Trophoblast cell (in vitro differentiated cells and primary cell): ENCODE results near the gene LRP1.

Experiments
- DNase-seq, 2 donors: peaks; one replicate each; pipeline ENCODE4 v3.0.0-alpha.2; 2016
- H2AFZ ChIP-seq: 2 replicates; pipeline ENCODE4 v1.6.1; 2013; ENCODE audit warnings: low read length, moderate library complexity, mild to moderate bottlenecking; ENCODE audit not compliant: insufficient read depth, poor library complexity
- H2AK5ac ChIP-seq: 2 replicates; pipeline ENCODE4 v1.6.1; 2013; ENCODE audit warnings: mild to moderate bottlenecking, low read length
- H2BK120ac ChIP-seq: 2 replicates; pipeline ENCODE4 v1.6.1; 2013; ENCODE audit warnings: low read length, mild to moderate bottlenecking, moderate library complexity; ENCODE audit not compliant: insufficient read depth, poor library complexity
- H2BK12ac ChIP-seq: 2 replicates; pipeline ENCODE4 v1.6.1; 2013; ENCODE audit warnings: mild to moderate bottlenecking, low read length, moderate library complexity
- H2BK5ac ChIP-seq: 2 replicates; pipeline ENCODE4 v1.6.1; 2013; ENCODE audit warnings: low read length, low read depth, moderate library complexity, mild to moderate bottlenecking; ENCODE audit not compliant: poor library complexity
- H3K14ac ChIP-seq: 2 replicates; pipeline ENCODE4 v1.6.1; 2013; ENCODE audit warnings: mild to moderate bottlenecking, low read length
- H3K18ac ChIP-seq: 2 replicates; pipeline ENCODE4 v1.6.1; 2013; ENCODE audit warnings: mild to moderate bottlenecking, low read length
- H3K23ac ChIP-seq: 2 replicates; pipeline ENCODE4 v1.6.1; 2013; ENCODE audit warnings: low read length
- H3K27ac ChIP-seq: 2 replicates; pipeline ENCODE4 v1.5.1; 2013; ENCODE audit warnings: low read depth, mild to moderate bottlenecking, inconsistent platforms, low read length, moderate library complexity
- H3K27me3 ChIP-seq: 2 replicates; pipeline ENCODE4 v1.6.1; 2013; ENCODE audit warnings: inconsistent platforms, mild to moderate bottlenecking, low read length, moderate library complexity; ENCODE audit not compliant: insufficient read depth
- H3K36me3 ChIP-seq, 2 experiments: 1 replicate in 1 of 2; 2 replicates in 1 of 2; pipeline ENCODE4 v1.6.1; 2013; ENCODE audit warnings: low read length in 2 of 2, mild to moderate bottlenecking in 2 of 2, moderate library complexity in 1 of 2; ENCODE audit not compliant: insufficient read depth in 2 of 2, control insufficient read depth in 1 of 2
- H3K4ac ChIP-seq: 2 replicates; pipeline ENCODE4 v1.6.1; 2013; ENCODE audit warnings: low read depth, mild to moderate bottlenecking, low read length, moderate library complexity
- H3K4me1 ChIP-seq, 2 experiments: 1 replicate in 1 of 2; 2 replicates in 1 of 2; pipeline ENCODE4 v1.6.1; 2013; ENCODE audit warnings: low read length in 2 of 2, mild to moderate bottlenecking in 2 of 2, moderate library complexity in 1 of 2; ENCODE audit not compliant: insufficient read depth in 2 of 2, control insufficient read depth in 1 of 2
- H3K4me2 ChIP-seq: 2 replicates; pipeline ENCODE4 v1.6.1; 2013; ENCODE audit warnings: inconsistent platforms, mild to moderate bottlenecking, low read length, moderate library complexity
- H3K4me3 ChIP-seq: 2 replicates; pipeline ENCODE4 v1.5.1; 2013; ENCODE audit warnings: mild to moderate bottlenecking, low read depth, low read length, inconsistent platforms
- H3K79me1 ChIP-seq: one replicate; pipeline ENCODE4 v1.6.1; 2013; ENCODE audit warnings: low read length
- H3K79me2 ChIP-seq: 2 replicates; pipeline ENCODE4 v1.6.1; 2013; ENCODE audit warnings: low read length, mild to moderate bottlenecking; ENCODE audit not compliant: control insufficient read depth, insufficient read depth, poor library complexity
- H3K9ac ChIP-seq: 2 replicates; pipeline ENCODE4 v1.6.1; 2013; ENCODE audit warnings: mild to moderate bottlenecking, low read length
- H3K9me3 ChIP-seq: 2 replicates; pipeline ENCODE4 v1.6.1; 2013; ENCODE audit warnings: low read depth, mild to moderate bottlenecking, control low read depth, inconsistent platforms, low read length; ENCODE audit not compliant: insufficient read depth
- H4K12ac ChIP-seq: 2 replicates; pipeline ENCODE4 v1.6.1; 2013; ENCODE audit warnings: low read depth, mild to moderate bottlenecking, low read length, moderate library complexity
- H4K8ac ChIP-seq: 2 replicates; pipeline ENCODE4 v1.6.1; 2013; ENCODE audit warnings: low read depth, mild to moderate bottlenecking, low read length, moderate library complexity
- H4K91ac ChIP-seq: one replicate; pipeline ENCODE4 v1.6.1; 2013; ENCODE audit warnings: low read depth, mild to moderate bottlenecking, low read length, moderate library complexity
- WGBS: extraction: QIAGEN DNeasy Blood & Tissue Kit; methylation state at CpG from one replicate; pipeline ENCODE4 v1.1.7; 2013; ENCODE audit warnings: missing lambda C conversion rate; ENCODE audit not compliant: insufficient read length, insufficient coverage; ENCODE audit errors: extremely low coverage; 5-methylcytosine and 5-hydroxymethylcytosine counted together

Gene LRP1

DNA sequence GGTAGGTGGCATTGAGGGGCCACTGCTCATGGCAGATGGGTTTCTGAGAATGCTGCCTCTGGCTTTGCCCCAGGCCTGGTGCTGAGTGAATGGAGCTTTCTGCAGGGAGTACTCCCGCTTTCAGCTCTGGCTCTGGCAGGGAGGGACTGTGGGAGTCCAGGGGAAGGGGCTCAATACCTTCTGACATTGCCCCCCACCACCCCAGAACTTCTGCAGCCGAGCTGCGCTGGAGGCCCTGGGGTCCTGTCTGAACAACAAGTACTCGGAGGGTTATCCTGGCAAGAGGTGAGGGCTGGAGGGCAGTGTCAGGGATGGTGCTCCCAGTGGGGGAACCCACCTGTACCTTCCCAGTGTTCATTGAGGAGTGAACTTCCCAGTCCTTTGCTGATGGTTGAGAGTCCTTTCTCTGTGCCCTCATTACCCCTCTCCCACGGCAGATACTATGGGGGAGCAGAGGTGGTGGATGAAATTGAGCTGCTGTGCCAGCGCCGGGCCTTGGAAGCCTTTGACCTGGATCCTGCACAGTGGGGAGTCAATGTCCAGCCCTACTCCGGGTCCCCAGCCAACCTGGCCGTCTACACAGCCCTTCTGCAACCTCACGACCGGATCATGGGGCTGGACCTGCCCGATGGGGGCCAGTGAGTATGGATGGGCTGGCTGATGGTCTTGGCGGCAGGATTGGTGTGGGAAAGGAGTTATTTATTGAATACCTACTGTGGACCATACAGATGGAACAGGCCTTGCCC, 103.2 kb downstream of the LRP1 start:
- no peak overlapping the region for H3K18ac ChIP-seq
- peaks cover 9% of the 10 kb centered on the region for H3K9me3 ChIP-seq
- H4K8ac ChIP-seq = no peak overlapping the region
- peaks cover 11% of the 10 kb centered on the region for H3K79me1 ChIP-seq
- H3K4me1 ChIP-seq = peaks cover 11 to 12% of the 10 kb centered on the region in 2 experiments
- H3K4me3 ChIP-seq = no peak overlapping the region
- H3K27me3 ChIP-seq = peaks cover 19% of the 10 kb centered on the region
- no peak overlapping the region for H3K23ac ChIP-seq
- no peak overlapping the region for H2BK5ac ChIP-seq
- H4K12ac ChIP-seq = no peak overlapping the region
- no peak overlapping the region for H2BK12ac ChIP-seq
- no peak overlapping the region for H3K4me2 ChIP-seq
- H4K91ac ChIP-seq = no peak overlapping the region
- H3K27ac ChIP-seq = no peak overlapping the region
- peaks cover 12% of the 10 kb centered on the region for H3K79me2 ChIP-seq
- H2AK5ac ChIP-seq = no peak overlapping the region
- no peak for DNase-seq
- H3K4ac ChIP-seq = no peak overlapping the region
- H2BK120ac ChIP-seq = no peak overlapping the region
- no peak overlapping the region for H2AFZ ChIP-seq
- no peak overlapping the region for H3K9ac ChIP-seq
- WGBS = no CpG with 5 or more reads among the region's 13 CpGs
- peaks cover 36 to 38% of the 10 kb centered on the region in 2 experiments for H3K36me3 ChIP-seq
- no peak overlapping the region for H3K14ac ChIP-seq

DNA sequence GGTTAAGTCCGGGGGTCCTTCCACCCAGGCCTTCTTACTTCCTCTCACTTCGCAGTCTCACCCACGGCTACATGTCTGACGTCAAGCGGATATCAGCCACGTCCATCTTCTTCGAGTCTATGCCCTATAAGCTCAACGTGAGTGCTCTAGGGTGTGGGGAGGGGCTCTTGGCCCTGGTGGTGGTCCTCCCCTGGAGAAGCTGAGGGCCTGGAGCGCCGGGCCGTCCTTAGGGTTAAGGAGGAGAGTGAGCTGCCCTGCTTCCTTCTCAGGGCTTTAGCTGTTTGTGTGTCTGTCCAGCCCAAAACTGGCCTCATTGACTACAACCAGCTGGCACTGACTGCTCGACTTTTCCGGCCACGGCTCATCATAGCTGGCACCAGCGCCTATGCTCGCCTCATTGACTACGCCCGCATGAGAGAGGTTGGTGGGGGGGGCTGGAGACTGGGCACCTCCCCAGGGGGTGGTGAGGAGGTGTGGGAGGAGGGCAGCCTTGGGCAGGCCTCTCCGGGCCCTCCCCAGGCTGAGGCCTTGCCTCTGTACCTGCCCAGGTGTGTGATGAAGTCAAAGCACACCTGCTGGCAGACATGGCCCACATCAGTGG, 104.0 kb downstream of the LRP1 start:
- no peak overlapping the region for H2AK5ac ChIP-seq

DNA sequence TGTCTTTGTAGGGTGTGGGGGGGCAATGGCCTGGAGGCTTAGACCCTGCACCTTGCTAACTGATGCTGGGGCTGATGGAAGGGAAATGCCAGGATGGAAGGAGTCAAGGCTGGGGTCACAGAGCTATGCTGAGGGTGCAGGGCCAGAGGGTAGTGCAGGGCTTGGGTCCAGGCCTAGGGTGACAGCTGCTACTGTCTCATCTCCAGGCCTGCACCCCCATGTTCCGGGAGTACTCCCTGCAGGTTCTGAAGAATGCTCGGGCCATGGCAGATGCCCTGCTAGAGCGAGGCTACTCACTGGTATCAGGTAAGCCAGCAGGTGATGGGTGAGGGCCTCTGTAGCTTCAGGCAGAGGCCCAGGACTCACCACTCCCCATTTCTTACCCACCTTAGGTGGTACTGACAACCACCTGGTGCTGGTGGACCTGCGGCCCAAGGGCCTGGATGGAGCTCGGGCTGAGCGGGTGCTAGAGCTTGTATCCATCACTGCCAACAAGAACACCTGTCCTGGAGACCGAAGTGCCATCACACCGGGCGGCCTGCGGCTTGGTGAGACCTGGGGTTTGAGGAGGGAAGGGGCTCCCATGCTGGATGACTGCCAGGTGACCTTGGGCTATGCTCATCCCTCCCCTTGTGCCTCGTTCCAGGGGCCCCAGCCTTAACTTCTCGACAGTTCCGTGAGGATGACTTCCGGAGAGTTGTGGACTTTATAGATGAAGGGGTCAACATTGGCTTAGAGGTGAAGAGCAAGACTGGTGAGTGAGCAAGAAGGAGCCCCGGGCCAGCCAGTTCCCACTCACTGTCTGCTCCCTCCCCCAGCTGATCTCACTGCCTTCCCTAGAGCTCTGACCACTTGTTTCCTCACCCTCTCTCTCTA, 105.3 kb downstream of the LRP1 start:
- H2AFZ ChIP-seq = no peak overlapping the region
- H2BK120ac ChIP-seq = no peak overlapping the region
- H2BK12ac ChIP-seq = no peak overlapping the region
- H3K4me3 ChIP-seq = no peak overlapping the region
- no peak overlapping the region for H4K12ac ChIP-seq
- H3K4me1 ChIP-seq = peaks cover 9 to 17% of the 10 kb centered on the region in 2 experiments
- no peak overlapping the region for H4K8ac ChIP-seq
- no peak overlapping the region for H3K14ac ChIP-seq
- peaks cover 13% of the 10 kb centered on the region for H3K79me2 ChIP-seq
- no peak overlapping the region for H3K9ac ChIP-seq
- no peak overlapping the region for H2AK5ac ChIP-seq
- H3K36me3 ChIP-seq = peaks cover 36 to 38% of the 10 kb centered on the region in 2 experiments
- no peak overlapping the region for H3K18ac ChIP-seq
- no peak overlapping the region for H4K91ac ChIP-seq
- no CpG with 5 or more reads among the region's 15 CpGs for WGBS
- H3K27me3 ChIP-seq = peaks cover 32% of the 10 kb centered on the region
- peaks cover 11% of the 10 kb centered on the region for H3K79me1 ChIP-seq
- H3K4ac ChIP-seq = no peak overlapping the region
- no peak overlapping the region for H2BK5ac ChIP-seq
- no peak overlapping the region for H3K4me2 ChIP-seq
- peaks cover 12% of the 10 kb centered on the region for H3K9me3 ChIP-seq
- no peak overlapping the region for H3K23ac ChIP-seq
- DNase-seq = no peak
- H3K27ac ChIP-seq = no peak overlapping the region

More for the DNA sequence above, 104.0 kb downstream of the LRP1 start:
- no peak overlapping the region for H2BK5ac ChIP-seq
- H3K14ac ChIP-seq = no peak overlapping the region
- H3K4me2 ChIP-seq = no peak overlapping the region
- no peak overlapping the region for H3K18ac ChIP-seq
- H3K4me1 ChIP-seq = peaks cover 9% of the 10 kb centered on the region in 2 experiments
- H4K91ac ChIP-seq = no peak overlapping the region
- no CpG with 5 or more reads among the region's 19 CpGs for whole genome bisulfite sequencing
- H3K9ac ChIP-seq = no peak overlapping the region
- no peak overlapping the region for H2BK12ac ChIP-seq
- peaks cover 12% of the 10 kb centered on the region for H3K79me2 ChIP-seq
- H3K4me3 ChIP-seq = no peak overlapping the region
- no peak for DNase-seq
- no peak overlapping the region for H2BK120ac ChIP-seq
- H3K36me3 ChIP-seq = peaks cover 36 to 38% of the 10 kb centered on the region in 2 experiments
- H3K27me3 ChIP-seq = peaks cover 20% of the 10 kb centered on the region
- no peak overlapping the region for H4K8ac ChIP-seq
- no peak overlapping the region for H3K23ac ChIP-seq
- peaks cover 10% of the 10 kb centered on the region for H3K9me3 ChIP-seq
- H4K12ac ChIP-seq = no peak overlapping the region
- no peak overlapping the region for H3K4ac ChIP-seq
- H3K79me1 ChIP-seq = peaks cover 11% of the 10 kb centered on the region
- H2AFZ ChIP-seq = no peak overlapping the region
- no peak overlapping the region for H3K27ac ChIP-seq

DNA sequence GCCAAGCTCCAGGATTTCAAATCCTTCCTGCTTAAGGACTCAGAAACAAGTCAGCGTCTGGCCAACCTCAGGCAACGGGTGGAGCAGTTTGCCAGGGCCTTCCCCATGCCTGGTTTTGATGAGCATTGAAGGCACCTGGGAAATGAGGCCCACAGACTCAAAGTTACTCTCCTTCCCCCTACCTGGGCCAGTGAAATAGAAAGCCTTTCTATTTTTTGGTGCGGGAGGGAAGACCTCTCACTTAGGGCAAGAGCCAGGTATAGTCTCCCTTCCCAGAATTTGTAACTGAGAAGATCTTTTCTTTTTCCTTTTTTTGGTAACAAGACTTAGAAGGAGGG, 105.9 kb downstream of the LRP1 start:
- H4K12ac ChIP-seq = no peak overlapping the region
- no peak overlapping the region for H2AK5ac ChIP-seq
- H3K4me2 ChIP-seq = no peak overlapping the region
- H3K79me2 ChIP-seq = peaks cover 14% of the 10 kb centered on the region
- H3K27me3 ChIP-seq = peaks cover 35% of the 10 kb centered on the region
- no peak overlapping the region for H3K18ac ChIP-seq
- no peak overlapping the region for H2BK5ac ChIP-seq
- peaks cover 12% of the 10 kb centered on the region for H3K9me3 ChIP-seq
- H2AFZ ChIP-seq = no peak overlapping the region
- no peak overlapping the region for H4K91ac ChIP-seq
- H3K4me1 ChIP-seq = peaks cover 10 to 20% of the 10 kb centered on the region in 2 experiments
- H3K4ac ChIP-seq = no peak overlapping the region
- no peak overlapping the region for H4K8ac ChIP-seq
- no peak for DNase-seq
- H3K23ac ChIP-seq = no peak overlapping the region
- no peak overlapping the region for H3K9ac ChIP-seq
- no peak overlapping the region for H3K4me3 ChIP-seq
- WGBS = no CpG with 5 or more reads among the region's 3 CpGs
- no peak overlapping the region for H3K27ac ChIP-seq
- peaks cover 36 to 38% of the 10 kb centered on the region in 2 experiments for H3K36me3 ChIP-seq
- H3K14ac ChIP-seq = no peak overlapping the region
- peaks cover 11% of the 10 kb centered on the region for H3K79me1 ChIP-seq
- H2BK120ac ChIP-seq = no peak overlapping the region
- H2BK12ac ChIP-seq = no peak overlapping the region
